ENCODE data around the gene PPP1R14C.

- TF ChIP-seq POLR2A (IDR thresholded peaks at IDR 0.05): no peak
- TF ChIP-seq, protein P1, sequence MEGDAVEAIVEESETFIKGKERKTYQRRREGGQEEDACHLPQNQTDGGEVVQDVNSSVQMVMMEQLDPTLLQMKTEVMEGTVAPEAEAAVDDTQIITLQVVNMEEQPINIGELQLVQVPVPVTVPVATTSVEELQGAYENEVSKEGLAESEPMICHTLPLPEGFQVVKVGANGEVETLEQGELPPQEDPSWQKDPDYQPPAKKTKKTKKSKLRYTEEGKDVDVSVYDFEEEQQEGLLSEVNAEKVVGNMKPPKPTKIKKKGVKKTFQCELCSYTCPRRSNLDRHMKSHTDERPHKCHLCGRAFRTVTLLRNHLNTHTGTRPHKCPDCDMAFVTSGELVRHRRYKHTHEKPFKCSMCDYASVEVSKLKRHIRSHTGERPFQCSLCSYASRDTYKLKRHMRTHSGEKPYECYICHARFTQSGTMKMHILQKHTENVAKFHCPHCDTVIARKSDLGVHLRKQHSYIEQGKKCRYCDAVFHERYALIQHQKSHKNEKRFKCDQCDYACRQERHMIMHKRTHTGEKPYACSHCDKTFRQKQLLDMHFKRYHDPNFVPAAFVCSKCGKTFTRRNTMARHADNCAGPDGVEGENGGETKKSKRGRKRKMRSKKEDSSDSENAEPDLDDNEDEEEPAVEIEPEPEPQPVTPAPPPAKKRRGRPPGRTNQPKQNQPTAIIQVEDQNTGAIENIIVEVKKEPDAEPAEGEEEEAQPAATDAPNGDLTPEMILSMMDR (IDR thresholded peaks at IDR 0.05 in 8 of 11, conservative IDR thresholded peaks at IDR 0.05 in 3 of 11): no peak
Observed at GRCh38 chr6:150195996-150196417, 53.2 kb downstream of the PPP1R14C start.
